ENCODE data around the gene PLSCR5. TPM values are rescaled to one million over a fixed set of nuclear protein-coding genes. Genes with fewer than 3 reads are reported as not detected.
A peak's percentile ranks its signal among the peaks of the same experiment; 100 is the strongest.

PLSCR5 gene
- total RNA-seq: 3.0 and 3.6 TPM in 2 replicates
- polyA plus RNA-seq: 5.0 and 6.8 TPM in 2 replicates

- TF ChIP-seq CTCF (IDR thresholded peaks at IDR 0.05; ENCODE audit: low read depth, low read length): no peak
- Histone ChIP-seq H3K4me3 (peak within 1 kb of the TSS; percentile 4), H3K27me3 (no peaks in the 10 kb centered on the region), H3K27ac (peak within 1 kb of the TSS; percentile 64), H3K9me3 (ENCODE audit: low read depth) (no peaks in the 10 kb centered on the region), H3K36me3 (no peaks in the 10 kb centered on the region), H3K4me1 (ENCODE audit: low read depth) (peaks cover 18% of the 10 kb centered on the region)
- peak; percentile 4 to 58 for DNase-seq (ENCODE audit: low read depth in 1 of 2, low spot score in 1 of 2)
Measured at GRCh38 chr3:146605106-146605505, at the start of gene PLSCR5. Gene PLSCR5, minus strand, starts transcription at chr3:146605346. Its CDS starts 134 bp downstream, at chr3:146605212.

- no peaks in the 10 kb centered on the region for H3K9me3 ChIP-seq (ENCODE audit: low read depth)
- DNase-seq (ENCODE audit: low read depth in 1 of 2, low spot score in 1 of 2): no peak
- no peak for TF ChIP-seq CTCF (IDR thresholded peaks at IDR 0.05; ENCODE audit: low read depth, low read length)
- H3K36me3 ChIP-seq: no peaks in the 10 kb centered on the region
- H3K27ac ChIP-seq: no peak overlapping the region
- H3K4me3 ChIP-seq: no peak overlapping the region
- H3K27me3 ChIP-seq: no peaks in the 10 kb centered on the region
- no peaks in the 10 kb centered on the region for H3K4me1 ChIP-seq (ENCODE audit: low read depth)
Measured at GRCh38 chr3:146653978-146654377, 48.8 kb upstream of the PLSCR5 start.

- Histone ChIP-seq H3K4me1 (ENCODE audit: low read depth) (no peaks in the 10 kb centered on the region), H3K36me3 (no peaks in the 10 kb centered on the region), H3K27me3 (no peaks in the 10 kb centered on the region), H3K27ac (no peak overlapping the region), H3K9me3 (ENCODE audit: low read depth) (no peaks in the 10 kb centered on the region), H3K4me3 (no peak overlapping the region)
- DNase-seq (ENCODE audit: low read depth in 1 of 2, low spot score in 1 of 2): no peak
- no peak for TF ChIP-seq CTCF (IDR thresholded peaks at IDR 0.05; ENCODE audit: low read depth, low read length)
Measured at GRCh38 chr3:146650691-146651442, 45.7 kb upstream of the PLSCR5 start.

GRCh38 chr3:146646261-146646660, 41.1 kb upstream of the PLSCR5 start:
- Histone ChIP-seq H3K9me3 (ENCODE audit: low read depth) (no peaks in the 10 kb centered on the region), H3K27ac (no peak overlapping the region), H3K4me3 (no peak overlapping the region), H3K27me3 (no peaks in the 10 kb centered on the region), H3K4me1 (ENCODE audit: low read depth) (no peaks in the 10 kb centered on the region), H3K36me3 (no peaks in the 10 kb centered on the region)
- no peak for DNase-seq (ENCODE audit: low read depth in 1 of 2, low spot score in 1 of 2)
- no peak for TF ChIP-seq CTCF (IDR thresholded peaks at IDR 0.05; ENCODE audit: low read depth, low read length)

- Histone ChIP-seq H3K4me3 (no peak overlapping the region), H3K9me3 (ENCODE audit: low read depth) (no peaks in the 10 kb centered on the region), H3K36me3 (no peaks in the 10 kb centered on the region), H3K27ac (no peak overlapping the region), H3K4me1 (ENCODE audit: low read depth) (no peaks in the 10 kb centered on the region), H3K27me3 (no peaks in the 10 kb centered on the region)
- DNase-seq (ENCODE audit: low read depth in 1 of 2, low spot score in 1 of 2): peak; percentile 57 to 64
- peak; percentile 60 for TF ChIP-seq CTCF (IDR thresholded peaks at IDR 0.05; ENCODE audit: low read depth, low read length)
Measured at GRCh38 chr3:146640955-146641867, 36.1 kb upstream of the PLSCR5 start.

All from cardiac muscle cell (in vitro differentiated cells and primary cell).